ENCODE results near the gene ZNF3.
A peak's percentile ranks its signal among the peaks of the same experiment; 100 is the strongest.

The ZNF3 gene

DNA sequence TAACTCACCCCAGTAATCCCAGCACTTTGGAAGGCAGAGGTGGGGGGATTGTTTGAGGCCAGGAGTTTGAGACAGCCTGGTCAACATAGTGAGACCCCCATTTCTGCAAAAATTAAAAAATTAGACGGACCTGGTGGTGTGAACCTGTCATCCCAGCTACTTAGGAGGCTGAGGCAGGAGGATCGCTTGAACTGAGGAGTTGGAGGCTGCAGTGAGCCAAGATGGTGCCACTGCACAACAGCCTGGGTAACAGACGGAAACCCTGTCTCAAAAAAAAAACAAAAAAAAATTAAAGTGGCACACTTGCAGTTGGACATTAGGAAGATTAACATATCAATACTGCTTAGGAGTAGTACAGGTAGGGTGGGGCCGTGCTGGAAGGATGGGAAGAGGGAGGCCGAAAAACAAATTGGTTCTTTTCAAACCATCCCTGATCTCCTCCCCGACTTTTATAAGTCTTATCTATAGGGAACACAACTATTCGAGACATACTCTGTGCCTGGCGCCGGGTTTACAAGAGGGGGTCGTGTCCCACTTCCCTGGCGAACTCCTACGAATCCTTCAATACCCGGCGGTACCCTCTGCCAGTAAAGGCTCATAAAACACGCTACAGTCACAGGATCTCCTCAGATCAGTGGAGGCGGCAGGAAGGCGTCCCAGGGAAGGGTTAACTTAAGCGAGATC lies 37.0 kb upstream of the ZNF3 start:
- H3F3A ChIP-seq (ENCODE audit: control insufficient read depth, insufficient read depth): peaks cover 7% of the 10 kb centered on the region
- H3K4me2 ChIP-seq (ENCODE audit: low read length): peak overlapping the region; percentile 67
- H3K79me2 ChIP-seq (ENCODE audit: control insufficient read depth, low read length): peaks cover 38% of the 10 kb centered on the region
- no peaks in the 10 kb centered on the region for H3K9me2 ChIP-seq (replicated peaks; ENCODE audit: control insufficient read depth, low read length)
- no peaks in the 10 kb centered on the region for H3K27me3 ChIP-seq (ENCODE audit: control insufficient read depth, low read length)
- H3K9me3 ChIP-seq (ENCODE audit: control insufficient read depth, insufficient read depth, low read length): no peaks in the 10 kb centered on the region
- H3K4me3 ChIP-seq (ENCODE audit: low read length): peak overlapping the region; percentile 82
- H3K4me1 ChIP-seq (ENCODE audit: control insufficient read depth, low read length): peaks cover 19% of the 10 kb centered on the region
- TF ChIP-seq, protein P1, sequence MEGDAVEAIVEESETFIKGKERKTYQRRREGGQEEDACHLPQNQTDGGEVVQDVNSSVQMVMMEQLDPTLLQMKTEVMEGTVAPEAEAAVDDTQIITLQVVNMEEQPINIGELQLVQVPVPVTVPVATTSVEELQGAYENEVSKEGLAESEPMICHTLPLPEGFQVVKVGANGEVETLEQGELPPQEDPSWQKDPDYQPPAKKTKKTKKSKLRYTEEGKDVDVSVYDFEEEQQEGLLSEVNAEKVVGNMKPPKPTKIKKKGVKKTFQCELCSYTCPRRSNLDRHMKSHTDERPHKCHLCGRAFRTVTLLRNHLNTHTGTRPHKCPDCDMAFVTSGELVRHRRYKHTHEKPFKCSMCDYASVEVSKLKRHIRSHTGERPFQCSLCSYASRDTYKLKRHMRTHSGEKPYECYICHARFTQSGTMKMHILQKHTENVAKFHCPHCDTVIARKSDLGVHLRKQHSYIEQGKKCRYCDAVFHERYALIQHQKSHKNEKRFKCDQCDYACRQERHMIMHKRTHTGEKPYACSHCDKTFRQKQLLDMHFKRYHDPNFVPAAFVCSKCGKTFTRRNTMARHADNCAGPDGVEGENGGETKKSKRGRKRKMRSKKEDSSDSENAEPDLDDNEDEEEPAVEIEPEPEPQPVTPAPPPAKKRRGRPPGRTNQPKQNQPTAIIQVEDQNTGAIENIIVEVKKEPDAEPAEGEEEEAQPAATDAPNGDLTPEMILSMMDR (IDR thresholded peaks at IDR 0.05; ENCODE audit: low read depth, low read length, poor library complexity, severe bottlenecking): no peak
- TF ChIP-seq EZH2phosphoT487 (IDR thresholded peaks at IDR 0.05; ENCODE audit: borderline replicate concordance, low read length): no peak
- peaks cover 19% of the 10 kb centered on the region for H3K36me3 ChIP-seq (ENCODE audit: control insufficient read depth, low read length)
- no peaks in the 10 kb centered on the region for H4K20me1 ChIP-seq (ENCODE audit: control insufficient read depth, insufficient read depth, low read depth, low read length)
- H3K27ac ChIP-seq (ENCODE audit: low read depth, low read length): peak overlapping the region; percentile 62

DNA sequence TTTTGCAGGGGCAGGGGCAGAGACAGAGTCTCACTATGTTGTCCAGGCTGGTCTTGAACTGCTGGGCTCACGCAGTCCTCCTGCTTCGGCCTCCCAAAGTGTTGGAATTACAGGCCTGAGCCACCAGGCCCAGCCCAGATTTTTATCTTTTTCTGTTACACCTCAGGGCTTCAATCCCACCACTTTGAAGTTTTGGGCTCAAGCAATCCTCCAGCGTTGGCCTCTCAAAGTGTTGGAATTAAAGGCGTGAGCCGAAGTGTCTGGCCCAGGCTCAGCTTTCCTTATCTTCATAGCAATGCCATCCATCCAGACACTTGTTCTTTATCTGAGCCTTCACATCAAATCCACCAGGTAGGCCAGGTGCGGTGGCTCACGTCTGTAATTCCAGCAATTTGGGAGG lies 33.5 kb upstream of the ZNF3 start:
- Histone ChIP-seq H3K36me3 (ENCODE audit: control insufficient read depth, low read length) (peaks cover 42% of the 10 kb centered on the region), H4K20me1 (ENCODE audit: control insufficient read depth, insufficient read depth, low read depth, low read length) (no peaks in the 10 kb centered on the region), H3F3A (ENCODE audit: control insufficient read depth, insufficient read depth) (no peaks in the 10 kb centered on the region), H3K27me3 (ENCODE audit: control insufficient read depth, low read length) (no peaks in the 10 kb centered on the region), H3K9me2 (replicated peaks; ENCODE audit: control insufficient read depth, low read length) (no peaks in the 10 kb centered on the region), H3K4me3 (ENCODE audit: low read length) (no peak overlapping the region), H3K27ac (ENCODE audit: low read depth, low read length) (no peak overlapping the region), H3K9me3 (ENCODE audit: control insufficient read depth, insufficient read depth, low read length) (no peaks in the 10 kb centered on the region), H3K4me1 (ENCODE audit: control insufficient read depth, low read length) (peaks cover 19% of the 10 kb centered on the region), H3K79me2 (ENCODE audit: control insufficient read depth, low read length) (peaks cover 22% of the 10 kb centered on the region), H3K4me2 (ENCODE audit: low read length) (no peak overlapping the region)
- no peak for TF ChIP-seq EZH2phosphoT487 (IDR thresholded peaks at IDR 0.05; ENCODE audit: borderline replicate concordance, low read length)
- TF ChIP-seq, protein P1 (IDR thresholded peaks at IDR 0.05; ENCODE audit: low read depth, low read length, poor library complexity, severe bottlenecking): no peak

DNA sequence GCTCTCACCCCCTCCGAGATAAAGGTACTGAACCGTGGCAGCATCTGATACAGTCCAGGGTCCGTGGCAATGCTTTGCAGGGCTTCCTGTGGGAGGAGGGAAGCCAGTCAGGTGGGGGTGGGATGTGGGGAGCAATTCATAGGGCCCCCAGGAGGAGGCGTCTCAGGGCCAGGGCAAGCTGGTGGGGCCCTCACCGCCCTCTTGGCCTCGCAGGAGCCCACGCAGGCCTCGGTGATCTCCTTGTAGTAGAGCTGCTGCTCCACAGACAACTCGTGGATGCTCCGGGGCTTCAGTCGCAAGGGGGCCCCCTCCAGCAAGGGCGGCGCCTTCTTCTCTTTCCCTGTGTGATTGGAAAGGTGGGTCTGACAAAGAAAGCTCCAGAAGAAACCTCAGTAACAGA lies 30.4 kb upstream of the ZNF3 start:
- Histone ChIP-seq H3K4me2 (ENCODE audit: low read length) (peak overlapping the region; percentile 30; the same call in 1 of the 2 replicates), H3K79me2 (ENCODE audit: control insufficient read depth, low read length) (no peaks in the 10 kb centered on the region), H4K20me1 (ENCODE audit: control insufficient read depth, insufficient read depth, low read depth, low read length) (no peaks in the 10 kb centered on the region), H3F3A (ENCODE audit: control insufficient read depth, insufficient read depth) (no peaks in the 10 kb centered on the region), H3K27ac (ENCODE audit: low read depth, low read length) (no peak overlapping the region), H3K36me3 (ENCODE audit: control insufficient read depth, low read length) (peaks cover 69% of the 10 kb centered on the region), H3K27me3 (ENCODE audit: control insufficient read depth, low read length) (no peaks in the 10 kb centered on the region), H3K9me3 (ENCODE audit: control insufficient read depth, insufficient read depth, low read length) (no peaks in the 10 kb centered on the region), H3K9me2 (replicated peaks; ENCODE audit: control insufficient read depth, low read length) (no peaks in the 10 kb centered on the region), H3K4me3 (ENCODE audit: low read length) (no peak overlapping the region), H3K4me1 (ENCODE audit: control insufficient read depth, low read length) (peaks cover 11% of the 10 kb centered on the region)
- TF ChIP-seq, protein P1 (IDR thresholded peaks at IDR 0.05; ENCODE audit: low read depth, low read length, poor library complexity, severe bottlenecking): peak; percentile 42
- no peak for TF ChIP-seq EZH2phosphoT487 (IDR thresholded peaks at IDR 0.05; ENCODE audit: borderline replicate concordance, low read length)
